ENCODE data around the gene CSNK2A3.
"Not testable (repeated sequence)": the region's sequence is repeated elsewhere in the genome, so short reads cannot be mapped to it uniquely, and the experiment has no call there.

CSNK2A3 gene

DNA sequence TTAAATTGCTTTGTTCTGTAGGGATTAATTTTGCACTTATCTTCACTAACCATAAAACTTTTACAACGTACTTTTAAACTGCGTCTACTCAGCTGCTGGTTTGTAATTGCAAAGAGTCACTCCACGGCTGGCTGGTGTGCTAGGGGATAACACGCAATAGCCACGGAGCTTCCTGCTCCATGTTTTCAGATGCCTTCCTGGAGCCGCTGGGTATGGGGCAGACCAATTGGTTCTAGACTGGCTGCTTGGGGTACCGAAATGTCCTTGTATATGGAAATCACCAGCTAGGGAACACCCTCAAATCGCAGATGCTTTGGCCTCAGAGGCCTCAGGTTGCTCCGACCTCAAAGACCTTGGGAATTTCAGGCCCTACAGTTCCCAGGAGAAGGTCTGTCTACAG is 3.8 kb upstream of the CSNK2A3 start:
- no peak overlapping the region for H3K4me3 ChIP-seq (ENCODE audit: low read depth, low read length)
- in situ Hi-C loops (cut with HindIII; ENCODE audit: low sequenced_read_pairs): no loop called here

GRCh38 chr11:11351851-11352250 is 1.2 kb downstream of the CSNK2A3 start:
- H3K4me3 ChIP-seq (ENCODE audit: low read depth, low read length); DNase-seq (ENCODE audit: low read depth, low spot score); in situ Hi-C loops (cut with HindIII; ENCODE audit: low sequenced_read_pairs): not testable (repeated sequence)

More for the DNA sequence above, 3.8 kb upstream of the CSNK2A3 start:
- no peak for DNase-seq (ENCODE audit: low read depth, low spot score)
- TF ChIP-seq, protein P1, sequence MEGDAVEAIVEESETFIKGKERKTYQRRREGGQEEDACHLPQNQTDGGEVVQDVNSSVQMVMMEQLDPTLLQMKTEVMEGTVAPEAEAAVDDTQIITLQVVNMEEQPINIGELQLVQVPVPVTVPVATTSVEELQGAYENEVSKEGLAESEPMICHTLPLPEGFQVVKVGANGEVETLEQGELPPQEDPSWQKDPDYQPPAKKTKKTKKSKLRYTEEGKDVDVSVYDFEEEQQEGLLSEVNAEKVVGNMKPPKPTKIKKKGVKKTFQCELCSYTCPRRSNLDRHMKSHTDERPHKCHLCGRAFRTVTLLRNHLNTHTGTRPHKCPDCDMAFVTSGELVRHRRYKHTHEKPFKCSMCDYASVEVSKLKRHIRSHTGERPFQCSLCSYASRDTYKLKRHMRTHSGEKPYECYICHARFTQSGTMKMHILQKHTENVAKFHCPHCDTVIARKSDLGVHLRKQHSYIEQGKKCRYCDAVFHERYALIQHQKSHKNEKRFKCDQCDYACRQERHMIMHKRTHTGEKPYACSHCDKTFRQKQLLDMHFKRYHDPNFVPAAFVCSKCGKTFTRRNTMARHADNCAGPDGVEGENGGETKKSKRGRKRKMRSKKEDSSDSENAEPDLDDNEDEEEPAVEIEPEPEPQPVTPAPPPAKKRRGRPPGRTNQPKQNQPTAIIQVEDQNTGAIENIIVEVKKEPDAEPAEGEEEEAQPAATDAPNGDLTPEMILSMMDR (IDR thresholded peaks at IDR 0.05; ENCODE audit: low read depth, low read length): no peak

GRCh38 chr11:11351042-11351586 is 1.9 kb downstream of the CSNK2A3 start:
- no peak overlapping the region for H3K4me3 ChIP-seq (ENCODE audit: low read depth, low read length)
- in situ Hi-C loops (cut with HindIII; ENCODE audit: low sequenced_read_pairs): no loop called here
- TF ChIP-seq, protein P1 (IDR thresholded peaks at IDR 0.05; ENCODE audit: low read depth, low read length): no peak
- DNase-seq (ENCODE audit: low read depth, low spot score): no peak

DNA sequence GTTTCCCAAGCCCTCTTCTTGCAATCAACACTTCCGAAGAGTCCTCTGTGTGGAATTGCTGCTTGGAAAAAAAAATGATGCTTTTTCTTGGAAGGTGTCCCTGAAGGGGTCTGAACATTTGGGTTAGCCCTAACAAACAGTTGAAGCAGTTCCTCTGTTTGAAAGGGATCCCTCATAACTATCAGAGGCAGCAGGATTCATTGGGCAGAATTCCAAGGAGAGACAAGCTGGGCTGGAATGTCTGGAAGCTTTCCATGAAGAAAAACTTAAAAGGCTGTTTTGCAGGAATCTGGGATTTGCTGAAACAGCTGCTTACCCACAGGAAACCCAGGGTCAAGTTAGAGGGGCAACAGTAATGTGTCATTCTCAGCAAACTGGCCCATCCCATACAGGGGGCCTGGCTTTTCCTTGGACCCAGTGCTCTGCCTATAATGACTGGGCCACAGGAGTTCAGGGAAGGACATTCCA is 3.1 kb downstream of the CSNK2A3 start:
- H3K4me3 ChIP-seq (ENCODE audit: low read depth, low read length): no peak overlapping the region
- in situ Hi-C loops (cut with HindIII; ENCODE audit: low sequenced_read_pairs): no loop called here
- peak; percentile 71 for DNase-seq (ENCODE audit: low read depth, low spot score)
- TF ChIP-seq, protein P1 (IDR thresholded peaks at IDR 0.05; ENCODE audit: low read depth, low read length): no peak

DNA sequence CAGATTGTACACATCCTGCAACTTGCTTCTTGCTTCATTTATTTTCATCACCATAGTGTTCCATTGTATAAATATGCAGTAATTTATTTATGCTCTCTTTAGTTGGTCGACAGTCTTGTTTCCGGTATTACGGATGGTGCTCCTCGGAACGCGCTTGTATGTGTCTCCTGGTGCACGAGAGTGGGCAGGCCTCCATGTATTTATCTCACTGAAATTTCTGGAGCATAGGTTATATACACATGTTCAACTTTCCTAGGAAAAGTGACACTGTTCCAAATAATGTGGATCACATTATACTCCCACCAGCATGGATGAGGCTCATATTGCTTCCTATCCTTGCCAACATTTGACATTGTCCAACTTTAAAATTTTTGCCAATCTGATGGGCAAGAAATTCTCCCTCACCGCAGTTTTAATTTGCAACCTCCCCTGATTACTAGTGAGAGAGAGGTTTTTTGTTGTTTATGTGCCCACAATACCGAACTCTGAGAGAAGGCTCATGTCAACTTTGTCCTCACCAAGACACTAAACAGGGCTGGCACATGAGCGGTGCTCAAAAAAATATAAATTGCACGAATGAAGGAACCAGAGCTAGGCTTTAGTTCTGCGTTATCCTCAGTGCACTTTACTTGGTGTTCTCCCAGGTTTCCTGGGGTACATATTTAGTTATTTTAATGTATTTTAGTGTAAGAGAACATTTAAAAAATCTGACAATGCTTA is 3.8 kb downstream of the CSNK2A3 start:
- in situ Hi-C loops (cut with HindIII; ENCODE audit: low sequenced_read_pairs): no loop called here
- no peak overlapping the region for H3K4me3 ChIP-seq (ENCODE audit: low read depth, low read length)
- TF ChIP-seq, protein P1 (IDR thresholded peaks at IDR 0.05; ENCODE audit: low read depth, low read length): no peak
- no peak for DNase-seq (ENCODE audit: low read depth, low spot score)

- in situ Hi-C loops (cut with HindIII; ENCODE audit: low sequenced_read_pairs): no loop called here
Observed at GRCh38 chr11:11348303-11348702, 4.7 kb downstream of the CSNK2A3 start.

DNA sequence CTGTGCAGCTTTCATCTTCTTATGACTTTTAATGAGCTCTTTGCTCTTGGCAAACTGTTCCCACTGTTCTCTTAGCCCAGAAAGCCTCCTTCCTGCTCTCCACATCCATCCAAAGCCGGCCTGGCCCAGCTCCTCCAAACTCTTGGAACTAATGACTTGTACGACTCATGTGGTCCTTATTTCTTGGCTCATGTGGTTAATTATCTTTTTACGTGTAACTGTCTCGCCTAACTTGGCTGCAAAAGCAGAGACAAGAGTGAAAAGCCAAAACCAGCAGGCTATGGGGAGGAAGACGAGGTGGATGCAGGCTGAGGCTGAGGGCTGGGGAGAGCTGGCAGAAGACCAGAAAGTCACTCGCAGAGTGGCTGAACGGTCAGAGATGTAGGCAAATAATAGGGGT is 5.5 kb downstream of the CSNK2A3 start:
- no peak overlapping the region for H3K4me3 ChIP-seq (ENCODE audit: low read depth, low read length)
- DNase-seq (ENCODE audit: low read depth, low spot score): no peak
- in situ Hi-C loops (cut with HindIII; ENCODE audit: low sequenced_read_pairs): no loop called here
- TF ChIP-seq, protein P1 (IDR thresholded peaks at IDR 0.05; ENCODE audit: low read depth, low read length): no peak

More at GRCh38 chr11:11348303-11348702, 4.7 kb downstream of the CSNK2A3 start:
- DNase-seq (ENCODE audit: low read depth, low spot score): no peak
- H3K4me3 ChIP-seq (ENCODE audit: low read depth, low read length): no peak overlapping the region
- TF ChIP-seq, protein P1 (IDR thresholded peaks at IDR 0.05; ENCODE audit: low read depth, low read length): no peak

Measured in astrocyte of the spinal cord (primary cell).